ENCODE data around the gene PIK3R3. TPM values are rescaled to one million over a fixed set of nuclear protein-coding genes. Genes with fewer than 3 reads are reported as not detected.

The PIK3R3 gene
- total RNA-seq, 5 donors from 2014 or later (not counting 1 experiment from before 2014, with no cell fraction given), result 0.65 to 2.3 (median 1.1) TPM

DNA sequence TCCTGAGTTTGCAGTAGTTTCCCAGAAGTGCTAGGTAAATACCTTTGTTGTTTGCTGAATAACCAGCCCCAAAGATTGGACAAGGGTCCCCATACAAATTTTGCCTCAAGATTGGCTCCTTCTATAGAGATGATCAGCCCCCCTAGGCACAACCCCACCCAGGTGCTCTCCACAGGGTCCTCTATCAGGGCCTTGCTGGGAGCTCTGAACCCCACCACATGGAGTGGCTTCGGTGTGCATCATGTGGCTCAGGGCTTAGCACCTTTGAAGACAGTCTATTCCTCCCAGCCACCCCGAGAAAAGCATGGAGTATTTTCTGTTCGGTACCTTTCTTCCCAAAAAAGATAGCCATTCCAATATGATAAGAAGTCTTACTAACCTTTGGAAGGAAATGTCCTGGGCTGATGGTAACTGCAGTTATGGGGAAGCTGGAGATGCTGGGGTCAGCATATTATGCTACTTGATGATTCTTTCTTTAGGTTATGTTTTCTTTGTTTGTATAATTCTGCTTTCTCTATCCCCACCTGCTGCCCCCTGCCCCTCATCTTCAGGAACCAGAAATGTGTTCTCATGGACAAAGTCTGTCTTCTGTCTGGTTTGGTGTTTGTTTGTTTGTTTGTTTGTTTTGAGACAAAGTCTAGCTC is 37.5 kb upstream of the PIK3R3 start:
- Histone ChIP-seq H3K4me1 (ENCODE audit: control insufficient read depth in 1 of 2, extremely low read depth in 1 of 2, insufficient read depth in 2 of 2, low read length in 2 of 2) (peaks cover 3 to 19% of the 10 kb centered on the region in 2 experiments), H3K36me3 (ENCODE audit: control insufficient read depth in 2 of 2, extremely low read depth in 1 of 2, insufficient read depth in 1 of 2, low read length in 1 of 2) (no peaks in the 10 kb centered on the region), H3K9me3 (no peaks in the 10 kb centered on the region), H3K4me3 (ENCODE audit: control insufficient read depth in 1 of 2, extremely low read depth in 1 of 2, low read length in 1 of 2) (no peak overlapping the region), H3K27me3 (replicated peaks in 1 of 2; ENCODE audit: control insufficient read depth in 2 of 2, extremely low read depth in 1 of 2, insufficient read depth in 2 of 2, low read length in 1 of 2) (peaks cover 0 to 33% of the 10 kb centered on the region in 2 experiments), H3K27ac (ENCODE audit: low read length) (no peak overlapping the region)
- ATAC-seq (replicated peaks in 1 of 4) (no peak), DNase-seq (no peak)
- Mint-ChIP-seq H3K27me3 (peaks cover 4 to 8% of the 10 kb centered on the region in 2 donors), H3K4me1 (peaks cover 17 to 18% (median 17%) of the 10 kb centered on the region in 3 donors), H3K4me3 (no peak overlapping the region), H3K9me3 (no peaks in the 10 kb centered on the region), H3K36me3 (no peaks in the 10 kb centered on the region), H3K27ac (no peak overlapping the region)
- WGBS (ENCODE audit: insufficient coverage), result no CpG with 5 or more reads among the region's 3 CpGs
- ChIA-PET POLR2A (no interaction called here), CTCF (interaction anchor here in 1 of 2 donors (0.5 kb wide), 1 partner anchor 116 kb away, joined by 4 read pairs; no protein-coding TSS in a partner anchor)

DNA sequence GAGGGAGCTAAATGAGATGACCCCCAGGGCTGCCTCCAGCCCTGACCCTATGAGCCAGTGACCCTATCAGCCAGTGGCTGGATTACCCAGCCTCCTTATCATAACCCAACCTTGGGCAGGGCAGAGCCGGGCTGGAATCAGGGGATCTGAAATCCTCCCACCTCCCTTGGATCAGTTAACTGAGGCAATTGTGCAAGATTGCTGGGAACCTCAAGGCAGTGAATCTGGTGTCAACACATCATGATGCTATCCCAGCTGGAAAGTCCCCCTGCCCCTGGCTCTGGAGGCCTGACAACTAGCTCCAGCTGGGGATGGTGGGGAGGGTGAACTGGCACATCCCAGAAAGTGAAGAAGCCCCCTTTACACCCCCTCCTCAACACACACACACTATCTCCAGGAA is 36.0 kb upstream of the PIK3R3 start:
- ChIA-PET CTCF (no interaction called here), POLR2A (no interaction called here)
- no peaks in the 10 kb centered on the region for H3K9me3 Mint-ChIP-seq
- peaks cover 3 to 19% of the 10 kb centered on the region in 2 experiments for H3K4me1 ChIP-seq (ENCODE audit: control insufficient read depth in 1 of 2, extremely low read depth in 1 of 2, insufficient read depth in 2 of 2, low read length in 2 of 2)
- peaks cover 0 to 33% of the 10 kb centered on the region in 2 experiments for H3K27me3 ChIP-seq (replicated peaks in 1 of 2; ENCODE audit: control insufficient read depth in 2 of 2, extremely low read depth in 1 of 2, insufficient read depth in 2 of 2, low read length in 1 of 2)
- H3K36me3 Mint-ChIP-seq, result no peaks in the 10 kb centered on the region
- no peaks in the 10 kb centered on the region for H3K36me3 ChIP-seq (ENCODE audit: control insufficient read depth in 2 of 2, extremely low read depth in 1 of 2, insufficient read depth in 1 of 2, low read length in 1 of 2)
- ATAC-seq (replicated peaks in 1 of 4) (no peak), DNase-seq (no peak)
- H3K27ac ChIP-seq (ENCODE audit: low read length), result no peak overlapping the region
- peaks cover 17 to 18% (median 17%) of the 10 kb centered on the region in 3 donors for H3K4me1 Mint-ChIP-seq
- H3K27me3 Mint-ChIP-seq, result peaks cover 4 to 8% of the 10 kb centered on the region in 2 donors
- peak overlapping the region in 1 of 3 donors; percentile 82 for H3K4me3 Mint-ChIP-seq
- WGBS (ENCODE audit: insufficient coverage), result no CpG with 5 or more reads among the region's 1 CpG
- H3K4me3 ChIP-seq (ENCODE audit: control insufficient read depth in 1 of 2, extremely low read depth in 1 of 2, low read length in 1 of 2), result no peak overlapping the region
- H3K9me3 ChIP-seq, result no peaks in the 10 kb centered on the region
- H3K27ac Mint-ChIP-seq, result no peak overlapping the region

DNA sequence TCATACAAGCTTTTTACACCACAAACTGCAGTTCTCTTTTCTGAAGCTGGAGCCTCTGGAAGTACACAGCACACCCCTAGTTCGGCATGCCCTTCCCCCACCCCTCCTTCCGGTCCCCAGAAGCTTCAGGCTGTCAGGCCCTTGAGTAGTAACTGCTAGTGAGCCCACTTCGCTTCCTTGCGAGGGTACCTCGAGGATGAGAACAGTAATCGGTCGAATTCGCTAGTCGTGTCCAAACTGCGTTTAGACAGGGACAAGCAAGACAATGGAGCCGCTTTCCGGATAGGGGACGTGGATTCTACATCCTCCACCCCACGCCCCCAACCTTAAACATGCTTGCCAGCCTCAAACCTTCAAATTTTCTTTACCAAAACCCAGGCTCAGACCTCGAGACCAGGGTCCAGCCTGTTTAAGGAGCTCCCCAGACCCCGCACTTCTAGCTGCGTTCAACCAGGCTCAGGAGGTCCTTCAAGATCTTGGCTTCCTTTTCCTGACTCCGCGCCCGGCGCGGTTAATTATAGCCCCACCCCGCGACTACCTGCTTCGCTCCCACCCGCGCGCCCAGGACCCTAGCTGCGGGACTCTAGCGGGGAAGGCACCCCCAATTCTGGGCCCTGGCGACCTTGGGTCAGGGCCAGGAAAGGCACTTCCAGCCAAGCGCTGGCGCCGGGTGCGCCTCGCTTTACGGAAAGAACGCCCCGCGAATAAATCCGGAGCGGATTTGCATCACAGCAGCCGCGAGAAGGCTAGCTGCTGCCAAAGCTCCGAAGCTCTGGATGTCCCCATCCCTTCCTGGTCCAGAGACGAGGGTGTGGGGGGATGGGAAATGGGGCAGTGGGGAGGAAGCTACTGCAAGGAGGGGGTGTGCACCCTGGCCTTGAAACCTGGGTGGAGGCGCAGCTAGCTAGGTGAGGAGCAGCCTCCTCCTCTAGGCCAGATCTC is 34.4 kb upstream of the PIK3R3 start:
- CTCF ChIA-PET, result interaction anchor here (0.5 to 0.6 kb wide), 4 partner anchors 23 to 86 kb away, joined by 3 to 7 read pairs (median 4); partner anchors contain the start of gene RAD54L (in 1 of the 2)
- Histone ChIP-seq H3K36me3 (ENCODE audit: control insufficient read depth in 2 of 2, extremely low read depth in 1 of 2, insufficient read depth in 1 of 2, low read length in 1 of 2) (no peaks in the 10 kb centered on the region), H3K4me1 (ENCODE audit: control insufficient read depth in 1 of 2, extremely low read depth in 1 of 2, insufficient read depth in 2 of 2, low read length in 2 of 2) (peaks cover 3 to 19% of the 10 kb centered on the region in 2 experiments), H3K27me3 (replicated peaks in 1 of 2; ENCODE audit: control insufficient read depth in 2 of 2, extremely low read depth in 1 of 2, insufficient read depth in 2 of 2, low read length in 1 of 2) (peaks cover 0 to 27% of the 10 kb centered on the region in 2 experiments), H3K9me3 (no peaks in the 10 kb centered on the region), H3K27ac (ENCODE audit: low read length) (peak overlapping the region; percentile 77), H3K4me3 (ENCODE audit: control insufficient read depth in 1 of 2, extremely low read depth in 1 of 2, low read length in 1 of 2) (peak overlapping the region; percentile 55 to 65)
- 4% methylated on average over 45 of the region's 47 CpGs for WGBS (ENCODE audit: insufficient coverage)
- peaks cover 17 to 18% (median 17%) of the 10 kb centered on the region in 3 donors for H3K4me1 Mint-ChIP-seq
- H3K27me3 Mint-ChIP-seq, result peaks cover 0 to 8% of the 10 kb centered on the region in 2 donors
- peak overlapping the region; percentile 82 to 86 (median 84) for H3K4me3 Mint-ChIP-seq
- ATAC-seq (replicated peaks in 1 of 4) (peak; percentile 75 to 83 (median 80)), DNase-seq (peak; percentile 25 to 69 (median 50))
- H3K36me3 Mint-ChIP-seq, result no peaks in the 10 kb centered on the region
- peak overlapping the region; percentile 93 to 97 for H3K27ac Mint-ChIP-seq
- no peaks in the 10 kb centered on the region for H3K9me3 Mint-ChIP-seq
- POLR2A ChIA-PET, result interaction anchor here in 1 of 2 donors (0.7 kb wide), 1 partner anchor 132 kb away, joined by 3 read pairs; no protein-coding TSS in a partner anchor

DNA sequence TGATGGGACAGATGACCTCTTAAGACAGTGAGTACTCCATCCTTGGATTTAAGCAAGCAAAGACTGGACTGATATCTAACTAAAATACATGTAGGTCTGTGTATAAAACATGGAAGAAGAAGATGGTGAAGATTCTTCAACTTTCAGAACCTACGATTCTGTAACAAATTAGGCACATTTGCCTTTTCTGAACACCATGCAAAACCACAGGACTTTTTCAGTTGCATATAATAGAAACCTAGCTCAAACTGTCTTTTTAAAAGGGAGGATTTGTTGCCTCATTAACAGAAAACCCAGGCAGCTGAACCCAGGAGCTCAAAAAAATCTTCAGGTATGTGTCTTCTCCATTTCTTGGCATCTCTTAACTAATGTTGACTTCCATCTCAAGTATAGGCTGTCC is 27.8 kb upstream of the PIK3R3 start:
- Histone ChIP-seq H3K4me3 (ENCODE audit: control insufficient read depth in 1 of 2, extremely low read depth in 1 of 2, low read length in 1 of 2) (no peak overlapping the region), H3K27me3 (replicated peaks in 1 of 2; ENCODE audit: control insufficient read depth in 2 of 2, extremely low read depth in 1 of 2, insufficient read depth in 2 of 2, low read length in 1 of 2) (no peaks in the 10 kb centered on the region), H3K27ac (ENCODE audit: low read length) (no peak overlapping the region), H3K4me1 (ENCODE audit: control insufficient read depth in 1 of 2, extremely low read depth in 1 of 2, insufficient read depth in 2 of 2, low read length in 2 of 2) (no peaks in the 10 kb centered on the region), H3K36me3 (ENCODE audit: control insufficient read depth in 2 of 2, extremely low read depth in 1 of 2, insufficient read depth in 1 of 2, low read length in 1 of 2) (no peaks in the 10 kb centered on the region), H3K9me3 (no peaks in the 10 kb centered on the region)
- Mint-ChIP-seq H3K27ac (no peak overlapping the region), H3K4me3 (no peak overlapping the region), H3K36me3 (no peaks in the 10 kb centered on the region), H3K4me1 (no peaks in the 10 kb centered on the region), H3K9me3 (no peaks in the 10 kb centered on the region), H3K27me3 (no peaks in the 10 kb centered on the region)
- no peak for ATAC-seq (replicated peaks in 1 of 4)
- no CpG with 5 or more reads among the region's 1 CpG for WGBS (ENCODE audit: insufficient coverage)
- DNase-seq, result no peak
- CTCF ChIA-PET, result no interaction called here
- POLR2A ChIA-PET, result interaction anchor here in 1 of 2 donors (0.6 kb wide), 1 partner anchor 37 kb away, joined by 3 read pairs; no protein-coding TSS in a partner anchor

DNA sequence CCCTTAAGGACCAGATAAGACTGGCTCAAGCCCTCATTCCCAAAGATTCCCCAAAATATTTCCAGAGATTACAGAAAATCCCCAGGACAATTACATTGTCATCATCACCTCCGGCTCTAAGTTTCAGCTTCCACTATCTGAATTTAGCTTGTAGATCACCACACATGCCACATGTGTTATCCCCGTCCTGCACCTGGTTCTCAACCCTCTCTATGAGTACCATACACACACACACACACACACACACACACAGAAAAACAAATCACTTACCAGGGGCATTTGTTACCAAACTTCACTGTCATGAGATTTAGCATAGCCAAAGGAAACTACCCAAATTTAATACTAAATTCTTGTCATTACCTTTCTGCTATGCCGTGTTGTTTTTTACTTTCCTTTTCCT is 27.1 kb upstream of the PIK3R3 start:
- Histone ChIP-seq H3K9me3 (no peaks in the 10 kb centered on the region), H3K4me1 (ENCODE audit: control insufficient read depth in 1 of 2, extremely low read depth in 1 of 2, insufficient read depth in 2 of 2, low read length in 2 of 2) (no peaks in the 10 kb centered on the region), H3K36me3 (ENCODE audit: control insufficient read depth in 2 of 2, extremely low read depth in 1 of 2, insufficient read depth in 1 of 2, low read length in 1 of 2) (no peaks in the 10 kb centered on the region), H3K27me3 (replicated peaks in 1 of 2; ENCODE audit: control insufficient read depth in 2 of 2, extremely low read depth in 1 of 2, insufficient read depth in 2 of 2, low read length in 1 of 2) (no peaks in the 10 kb centered on the region), H3K27ac (ENCODE audit: low read length) (no peak overlapping the region), H3K4me3 (ENCODE audit: control insufficient read depth in 1 of 2, extremely low read depth in 1 of 2, low read length in 1 of 2) (no peak overlapping the region)
- Mint-ChIP-seq H3K4me3 (no peak overlapping the region), H3K36me3 (no peaks in the 10 kb centered on the region), H3K27ac (no peak overlapping the region), H3K27me3 (no peaks in the 10 kb centered on the region), H3K9me3 (no peaks in the 10 kb centered on the region), H3K4me1 (no peaks in the 10 kb centered on the region)
- ChIA-PET POLR2A (interaction anchor here in 1 of 2 donors (0.6 kb wide), 1 partner anchor 36 kb away, joined by 3 read pairs; no protein-coding TSS in a partner anchor), CTCF (no interaction called here)
- 69% methylated on average over 3 of the region's 3 CpGs for WGBS (ENCODE audit: insufficient coverage)
- no peak for DNase-seq
- ATAC-seq (replicated peaks in 1 of 4), result no peak

All from T-cell (primary cell).